Stimulated activated naive CD4-positive, alpha-beta T cell (primary cell): ENCODE data around the gene DUSP21.
"Not testable (repeated sequence)": the region's sequence is repeated elsewhere in the genome, so short reads cannot be mapped to it uniquely, and the experiment has no call there.

Source experiments
- DNase-seq, 6 experiments: peaks; one replicate each; lab custom pipeline; 2025; lab: John Stamatoyannopoulos, UW

Gene DUSP21

GRCh38 chrX:44876086-44876485 is 32.3 kb downstream of the DUSP21 start:
- no peak for DNase-seq

DNA sequence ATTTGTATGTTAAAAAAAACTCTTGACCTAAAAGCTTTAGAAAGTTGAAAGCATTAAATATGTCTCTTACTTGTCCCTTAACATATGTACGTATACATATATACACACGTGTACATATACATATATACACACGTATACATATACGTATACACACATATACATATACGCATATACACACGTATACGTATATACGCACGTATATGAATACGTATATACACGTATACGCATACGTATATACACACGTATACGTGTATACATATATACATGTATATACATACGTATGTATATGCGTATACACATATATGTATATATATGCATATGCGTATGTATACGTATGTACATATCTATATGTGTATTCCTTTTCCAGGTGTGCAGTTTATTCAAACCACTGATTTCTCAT is 32.9 kb downstream of the DUSP21 start:
- no peak for DNase-seq

DNA sequence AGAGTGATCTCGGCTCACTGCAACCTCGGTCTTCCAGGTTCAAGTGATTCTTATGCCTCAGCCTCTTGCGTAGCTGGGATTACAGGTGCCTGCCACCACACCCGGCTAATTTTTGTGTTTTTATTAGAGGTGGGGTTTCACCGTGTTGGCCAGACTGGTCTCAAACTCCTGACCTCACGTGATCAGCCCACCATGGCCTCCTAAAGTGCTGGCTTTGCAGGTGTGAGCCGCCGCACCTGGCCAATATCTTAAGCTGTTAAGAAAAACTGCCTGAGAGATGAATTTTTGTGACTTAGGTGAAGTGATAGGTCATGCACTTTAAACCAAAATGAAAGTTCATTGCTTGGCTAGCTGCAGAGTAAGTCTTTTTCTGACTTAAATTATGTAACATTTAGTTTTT is 35.0 kb downstream of the DUSP21 start:
- DNase-seq, result no peak

GRCh38 chrX:44881549-44881948 is 37.7 kb downstream of the DUSP21 start:
- DNase-seq, result no peak

DNA sequence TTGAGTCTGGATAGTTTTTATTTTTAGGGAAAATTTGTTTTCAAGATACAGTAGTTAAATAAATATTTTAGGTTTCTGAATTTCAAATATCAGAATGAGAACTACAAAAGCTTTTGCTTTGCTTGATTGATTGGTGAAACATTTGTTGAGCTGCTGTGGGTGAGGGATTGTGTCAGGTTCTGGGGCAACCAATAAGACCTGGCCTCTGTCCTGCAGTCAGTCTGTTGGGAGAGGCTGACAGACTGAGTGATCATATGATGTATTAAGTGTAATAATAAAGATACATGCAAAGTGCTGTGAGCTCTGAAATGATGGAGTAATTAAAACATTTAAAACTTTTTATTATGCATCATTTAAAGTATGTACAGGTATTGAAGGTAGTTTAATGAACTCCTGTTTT is 38.8 kb downstream of the DUSP21 start:
- DNase-seq, result no peak

GRCh38 chrX:44884944-44885343 is 41.1 kb downstream of the DUSP21 start:
- DNase-seq, result no peak

- no peak for DNase-seq
Observed at GRCh38 chrX:44889824-44890223, 46.0 kb downstream of the DUSP21 start.

- no peak for DNase-seq
Observed at GRCh38 chrX:44890247-44890646, 46.4 kb downstream of the DUSP21 start.

DNA sequence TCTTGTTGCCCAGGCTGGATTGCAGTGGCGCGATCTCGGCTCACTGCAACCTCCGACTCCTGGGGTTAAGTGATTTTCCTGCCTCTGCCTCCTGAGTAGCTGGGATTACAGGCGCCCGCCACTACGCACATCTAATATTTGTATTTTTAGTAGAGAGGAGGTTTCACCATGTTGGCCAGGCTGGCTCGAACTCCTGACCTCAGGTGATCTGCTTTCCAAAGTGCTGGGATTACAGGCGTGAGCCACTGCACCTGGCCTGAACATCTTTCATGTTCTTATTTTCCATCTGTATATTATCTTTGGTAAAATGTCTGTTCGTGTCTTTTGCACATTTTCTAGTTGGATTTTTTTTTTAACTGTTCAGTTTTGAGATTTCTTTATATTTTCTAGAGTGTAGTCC is 46.9 kb downstream of the DUSP21 start:
- DNase-seq, result not testable (repeated sequence)

DNA sequence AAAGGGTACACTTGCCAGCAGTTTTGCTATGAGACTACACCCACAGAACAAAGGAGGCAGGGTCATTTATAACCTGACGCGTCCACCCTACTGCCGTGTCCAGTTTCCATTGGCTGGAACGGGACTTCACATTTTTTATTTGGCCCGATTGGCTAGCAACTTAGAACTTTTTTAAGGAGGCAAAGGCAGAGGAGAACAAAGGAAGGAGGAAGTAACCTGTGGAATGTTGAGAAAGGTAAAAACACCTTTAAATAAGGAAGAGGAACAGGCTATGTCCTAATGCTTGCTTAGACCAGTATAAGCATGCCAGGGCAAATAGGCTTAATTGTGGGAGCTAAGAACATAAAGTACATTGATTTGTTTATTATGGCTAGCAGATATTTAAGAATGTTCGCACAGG is 47.8 kb downstream of the DUSP21 start:
- DNase-seq, result no peak
